Measurements from ENCODE around the gene PARD3.

DNA sequence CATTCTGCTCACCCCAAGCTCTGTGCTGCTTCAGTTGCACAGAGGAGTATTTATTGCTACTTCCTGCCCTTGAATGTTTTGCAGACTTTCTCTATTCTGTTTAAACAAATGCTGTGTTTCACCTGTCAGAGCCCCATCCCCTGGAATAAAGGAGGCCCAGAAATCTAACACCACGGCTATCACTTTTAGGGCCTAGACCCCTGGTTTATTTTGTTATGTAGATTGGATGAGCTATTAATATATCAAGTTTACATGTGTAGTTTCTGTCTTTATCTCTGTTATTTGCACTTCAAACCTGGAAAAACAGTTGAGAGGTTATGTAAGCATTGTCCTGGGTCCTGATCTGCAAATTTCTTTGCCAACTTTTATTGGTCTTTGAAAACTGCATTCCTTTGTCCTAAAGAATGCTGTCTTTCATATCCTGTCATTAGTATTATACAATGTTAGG, 630.1 kb downstream of the PARD3 start:
- TF ChIP-seq EZH2 (IDR thresholded peaks at IDR 0.05), result no peak
- TF ChIP-seq, protein P1, sequence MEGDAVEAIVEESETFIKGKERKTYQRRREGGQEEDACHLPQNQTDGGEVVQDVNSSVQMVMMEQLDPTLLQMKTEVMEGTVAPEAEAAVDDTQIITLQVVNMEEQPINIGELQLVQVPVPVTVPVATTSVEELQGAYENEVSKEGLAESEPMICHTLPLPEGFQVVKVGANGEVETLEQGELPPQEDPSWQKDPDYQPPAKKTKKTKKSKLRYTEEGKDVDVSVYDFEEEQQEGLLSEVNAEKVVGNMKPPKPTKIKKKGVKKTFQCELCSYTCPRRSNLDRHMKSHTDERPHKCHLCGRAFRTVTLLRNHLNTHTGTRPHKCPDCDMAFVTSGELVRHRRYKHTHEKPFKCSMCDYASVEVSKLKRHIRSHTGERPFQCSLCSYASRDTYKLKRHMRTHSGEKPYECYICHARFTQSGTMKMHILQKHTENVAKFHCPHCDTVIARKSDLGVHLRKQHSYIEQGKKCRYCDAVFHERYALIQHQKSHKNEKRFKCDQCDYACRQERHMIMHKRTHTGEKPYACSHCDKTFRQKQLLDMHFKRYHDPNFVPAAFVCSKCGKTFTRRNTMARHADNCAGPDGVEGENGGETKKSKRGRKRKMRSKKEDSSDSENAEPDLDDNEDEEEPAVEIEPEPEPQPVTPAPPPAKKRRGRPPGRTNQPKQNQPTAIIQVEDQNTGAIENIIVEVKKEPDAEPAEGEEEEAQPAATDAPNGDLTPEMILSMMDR (IDR thresholded peaks at IDR 0.05), result no peak

All from neural progenitor cell (in vitro differentiated cells).